SK-N-SH (cell line): ENCODE data around the gene PRSS1. TPM values are rescaled to one million over a fixed set of nuclear protein-coding genes. Genes with fewer than 3 reads are reported as not detected.

Source experiments
- CTCF ChIA-PET: fragments of 300-600, 350-600 bp; formaldehyde crosslinking; extraction: SDS; loops from one replicate; lab custom pipeline; 2021; lab: Yijun Ruan, JAX
- POLR2A ChIA-PET: fragments of 350-600 bp; sonication (Branson Sonifier 250); formaldehyde crosslinking; extraction: SDS; loops from one replicate; lab custom pipeline; 2020; ENCODE audit warnings: antibody characterized with exemption, inconsistent platforms; lab: Yijun Ruan, JAX
- DNase-seq: peaks from one replicate; pipeline ENCODE4 v3.0.0; 2012
- H2AFZ ChIP-seq: fragments of 200-600 bp; sonication (generic); 2 replicates; pipeline ENCODE4 v1.8.1; 2016; ENCODE audit warnings: antibody characterized with exemption, mild to moderate bottlenecking, low read depth
- H3F3A ChIP-seq: fragments of 200-600 bp; sonication (generic); replicated peaks from 2 replicates; pipeline ENCODE3; 2016; ENCODE audit warnings: antibody characterized with exemption, mild to moderate bottlenecking; ENCODE audit not compliant: insufficient read depth
- H3K27ac ChIP-seq, 2 experiments: fragments of 200-500 bp in 1 of 2; fragments of 200-600 bp in 1 of 2; sonication (Bioruptor generic) in 1 of 2; sonication (generic), shearing (Covaris generic) in 1 of 2; 2 replicates each; pipeline versions ENCODE4 v1.5.1 to v1.6.1; 2014 to 2016; ENCODE audit warnings: low read depth in 2 of 2, inconsistent platforms in 1 of 2, low read length in 1 of 2, mild to moderate bottlenecking in 1 of 2, mixed read lengths in 1 of 2
- H3K27me3 ChIP-seq: fragments of 200-600 bp; sonication (generic), shearing (Covaris generic); 2 replicates; pipeline ENCODE4 v1.6.1; 2016; ENCODE audit warnings: mixed run types; ENCODE audit not compliant: insufficient read depth
- H3K36me3 ChIP-seq, 2 experiments: fragments of 200-500 bp in 1 of 2; fragments of 200-600 bp in 1 of 2; sonication (Bioruptor generic) in 1 of 2; sonication (generic) in 1 of 2; replicated peaks in 1 of 2; 2 replicates each; pipeline versions ENCODE3 to v1.5.1; 2014 to 2016; ENCODE audit warnings: low read length in 1 of 2, mild to moderate bottlenecking in 1 of 2; ENCODE audit not compliant: insufficient read depth in 2 of 2, control insufficient read depth in 1 of 2
- H3K4me1 ChIP-seq, 2 experiments: fragments of 200-500 bp in 1 of 2; fragments of 200-600 bp in 1 of 2; sonication (Bioruptor generic) in 1 of 2; sonication (generic), shearing (Covaris generic) in 1 of 2; 2 replicates each; pipeline versions ENCODE4 v1.5.1 to v1.6.1; 2014 to 2016; ENCODE audit warnings: low read depth in 1 of 2, low read length in 1 of 2, mixed run types in 1 of 2; ENCODE audit not compliant: insufficient read depth in 2 of 2, control insufficient read depth in 1 of 2
- H3K4me2 ChIP-seq: fragments of 200-600 bp; sonication (generic), shearing (Covaris generic); 2 replicates; pipeline ENCODE4 v1.6.1; 2017; ENCODE audit warnings: mixed run types
- H3K4me3 ChIP-seq, 2 experiments: fragments of 200-500 bp in 1 of 2; fragments of 200-600 bp in 1 of 2; sonication (Bioruptor generic) in 1 of 2; sonication (generic), shearing (Covaris generic) in 1 of 2; 2 replicates each; pipeline versions ENCODE4 v1.5.1 to v1.8.1; 2014 to 2016; ENCODE audit warnings: low read depth in 2 of 2, inconsistent platforms in 1 of 2, low read length in 1 of 2, mild to moderate bottlenecking in 1 of 2, mixed read lengths in 1 of 2, moderate library complexity in 1 of 2
- H3K79me2 ChIP-seq: fragments of 200-600 bp; sonication (generic); 2 replicates; pipeline ENCODE4 v1.8.1; 2017; ENCODE audit warnings: mild to moderate bottlenecking; ENCODE audit not compliant: insufficient read depth
- H3K9ac ChIP-seq: fragments of 200-600 bp; sonication (generic); 2 replicates; pipeline ENCODE4 v1.6.1; 2017; ENCODE audit warnings: mixed run types
- H3K9me2 ChIP-seq: fragments of 200-600 bp; sonication (generic); 2 replicates; pipeline ENCODE4 v1.6.1; 2017; ENCODE audit warnings: mixed run types
- H3K9me3 ChIP-seq: fragments of 200-600 bp; sonication (generic); 2 replicates; pipeline ENCODE4 v1.6.1; 2017; ENCODE audit warnings: mixed run types, mild to moderate bottlenecking, moderate library complexity
- H4K20me1 ChIP-seq: fragments of 200-600 bp; sonication (generic); 2 replicates; pipeline ENCODE4 v1.6.1; 2017; ENCODE audit warnings: mild to moderate bottlenecking, mixed run types; ENCODE audit not compliant: insufficient read depth
- CHD2 ChIP-seq: fragments of 150-350 bp; IDR thresholded peaks from 2 replicates; pipeline ENCODE4 v1.6.1; 2018; ENCODE audit warnings: low read length; ENCODE audit not compliant: partially characterized antibody
- EZH2phosphoT487 ChIP-seq: fragments of 200-600 bp; sonication (generic); IDR thresholded peaks from 2 replicates; pipeline ENCODE4 v1.6.1; 2017; ENCODE audit warnings: low read depth, mixed run types, mild to moderate bottlenecking, antibody characterized with exemption, moderate library complexity, borderline replicate concordance
- FOXJ3 ChIP-seq: sonication (generic); formaldehyde crosslinking; IDR thresholded peaks from 2 replicates; pipeline ENCODE4 v1.5.1; 2020; ENCODE audit warnings: mild to moderate bottlenecking, missing genetic modification reagents
- FOXM1 ChIP-seq: IDR thresholded peaks from 2 replicates; pipeline ENCODE4 v1.4.0; 2012; ENCODE audit warnings: low read depth, mild to moderate bottlenecking
- MXI1 ChIP-seq: IDR thresholded peaks from 2 replicates; pipeline ENCODE4 v1.6.1; 2012; ENCODE audit warnings: mild to moderate bottlenecking, low read depth, low read length, improper control_type of control experiment
- NRF1 ChIP-seq: IDR thresholded peaks from 2 replicates; pipeline ENCODE4 v1.6.1; 2012; ENCODE audit warnings: low read depth, mild to moderate bottlenecking, low read length
- POLR2AphosphoS5 ChIP-seq: IDR thresholded peaks from 2 replicates; pipeline ENCODE4 v1.6.1; 2012; ENCODE audit warnings: low read depth, low read length
- RAD21 ChIP-seq: IDR thresholded peaks from 2 replicates; pipeline ENCODE4 v1.6.1; 2012; ENCODE audit warnings: mild to moderate bottlenecking, low read length
- RFX5 ChIP-seq: IDR thresholded peaks from 2 replicates; pipeline ENCODE4 v1.6.1; 2012; ENCODE audit warnings: mild to moderate bottlenecking, improper control_type of control experiment, low read length
- SIN3A ChIP-seq: IDR thresholded peaks from 2 replicates; pipeline ENCODE4 v1.6.1; 2012; ENCODE audit warnings: low read depth, mild to moderate bottlenecking, low read length, moderate library complexity, borderline replicate concordance
- SMC3 ChIP-seq: IDR thresholded peaks from 2 replicates; pipeline ENCODE4 v1.6.1; 2012; ENCODE audit warnings: low read depth, low read length, improper control_type of control experiment
- TAF1 ChIP-seq: IDR thresholded peaks from 2 replicates; pipeline ENCODE4 v1.6.1; 2012; ENCODE audit warnings: low read depth, mild to moderate bottlenecking, low read length, moderate library complexity, borderline replicate concordance
- TCF12 ChIP-seq: IDR thresholded peaks from 2 replicates; pipeline ENCODE4 v1.4.0; 2012
- TEAD4 ChIP-seq: IDR thresholded peaks from 2 replicates; pipeline ENCODE4 v1.4.0; 2012; ENCODE audit warnings: mild to moderate bottlenecking, borderline replicate concordance; ENCODE audit not compliant: insufficient read depth
- YY1 ChIP-seq: IDR thresholded peaks from 2 replicates; pipeline ENCODE4 v1.4.0; 2012; ENCODE audit warnings: low read depth, mild to moderate bottlenecking
- WGBS: methylation state at CpG from one replicate; pipeline ENCODE4 v1.1.6; 2017; ENCODE audit warnings: low lambda C conversion rate; 5-methylcytosine and 5-hydroxymethylcytosine counted together
- polyA plus RNA-seq, 3 experiments: library from polyadenylated mRNA; depleted of rRNA; stranded (reverse); fragments of >200 nt; gene quantifications; 2 replicates each; pipeline ENCODE4 v1.2.3, GENCODE V29; 2012
- TF ChIP-seq, protein P1 (sequence below): IDR thresholded peaks from 2 replicates; pipeline ENCODE4 v1.6.1; 2012; ENCODE audit warnings: mild to moderate bottlenecking, low read depth, low read length, moderate library complexity
- TF ChIP-seq, protein P2 (sequence below): IDR thresholded peaks from 2 replicates; pipeline ENCODE4; 2012

PRSS1 gene
- polyA plus RNA-seq, 1 of the 3 experiments (the other 2 are of a cell fraction): not detected

DNA sequence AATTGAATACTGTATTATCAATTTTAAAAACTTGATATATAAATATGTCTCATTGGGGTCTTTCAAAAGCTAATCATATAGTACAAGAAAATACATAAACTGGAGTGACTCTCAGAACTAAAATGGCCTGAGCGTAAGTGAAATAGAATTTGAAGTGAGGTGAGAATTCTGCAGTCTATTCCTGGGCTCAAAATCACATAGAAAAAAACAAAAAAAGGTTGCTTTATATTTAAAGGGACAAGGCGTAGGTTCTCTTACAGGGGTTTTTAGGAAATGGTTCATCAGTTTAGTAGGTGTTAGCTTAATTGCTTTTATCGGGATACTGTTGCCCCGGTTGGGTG is 36.7 kb upstream of the PRSS1 start:
- H2AFZ ChIP-seq: no peak overlapping the region
- no peak overlapping the region for H3K4me3 ChIP-seq
- H3K4me1 ChIP-seq: no peaks in the 10 kb centered on the region; a peak in 1 of 4 replicates
- no peak overlapping the region for H3K27ac ChIP-seq
- no peak overlapping the region for H3K9ac ChIP-seq
- no peak overlapping the region for H3K4me2 ChIP-seq
- ChIA-PET POLR2A (no interaction called here), CTCF (interaction anchor here (0.6 to 6.1 kb wide), 42 partner anchors 8 to 224 kb away, joined by 3 to 76 read pairs (median 5); partner anchors contain the start of gene EPHB6)
- DNase-seq: no peak
- H3K79me2 ChIP-seq: no peaks in the 10 kb centered on the region
- no peaks in the 10 kb centered on the region for H3K9me3 ChIP-seq
- no peaks in the 10 kb centered on the region for H3F3A ChIP-seq
- TF ChIP-seq TEAD4 (no peak), MXI1 (no peak), SMC3 (no peak), RFX5 (no peak), TCF12 (no peak), TAF1 (no peak), SIN3A (no peak), FOXM1 (no peak), CHD2 (no peak), POLR2AphosphoS5 (no peak)
- no peaks in the 10 kb centered on the region for H3K9me2 ChIP-seq
- H4K20me1 ChIP-seq: no peaks in the 10 kb centered on the region
- 73% methylated on average over 4 of the region's 4 CpGs for WGBS
- H3K27me3 ChIP-seq: peaks cover 6% of the 10 kb centered on the region; the same call in 1 of the 2 replicates
- no peaks in the 10 kb centered on the region for H3K36me3 ChIP-seq

DNA sequence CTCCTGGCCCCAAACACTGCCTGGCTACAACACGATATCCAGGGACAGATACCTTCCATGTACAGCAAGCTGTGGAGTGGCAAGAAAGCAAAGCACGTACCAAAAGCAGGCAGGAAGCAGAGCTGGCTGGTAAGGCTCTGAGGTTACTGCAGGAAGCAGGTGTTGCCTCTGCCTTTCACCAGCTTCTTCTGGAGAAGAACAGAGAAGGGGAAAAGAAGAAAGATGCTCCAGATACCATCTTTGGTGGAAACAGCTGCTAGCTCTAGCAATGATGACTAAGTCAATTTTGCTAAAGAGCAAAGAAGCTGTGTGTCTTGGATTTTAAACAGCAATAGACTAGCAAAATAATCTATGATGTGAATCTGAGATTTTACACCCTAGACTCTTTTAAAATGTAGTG is 34.9 kb upstream of the PRSS1 start:
- Histone ChIP-seq H3K4me2 (no peak overlapping the region), H3K4me1 (no peaks in the 10 kb centered on the region; a peak in 1 of 4 replicates), H3K27ac (no peak overlapping the region), H3K9ac (no peak overlapping the region), H4K20me1 (no peaks in the 10 kb centered on the region), H3K9me3 (no peaks in the 10 kb centered on the region), H3K27me3 (peaks cover 6% of the 10 kb centered on the region; the same call in 1 of the 2 replicates), H3F3A (no peaks in the 10 kb centered on the region), H3K36me3 (no peaks in the 10 kb centered on the region), H3K9me2 (no peaks in the 10 kb centered on the region), H3K4me3 (no peak overlapping the region), H2AFZ (no peak overlapping the region), H3K79me2 (no peaks in the 10 kb centered on the region)
- TF ChIP-seq, protein P1, sequence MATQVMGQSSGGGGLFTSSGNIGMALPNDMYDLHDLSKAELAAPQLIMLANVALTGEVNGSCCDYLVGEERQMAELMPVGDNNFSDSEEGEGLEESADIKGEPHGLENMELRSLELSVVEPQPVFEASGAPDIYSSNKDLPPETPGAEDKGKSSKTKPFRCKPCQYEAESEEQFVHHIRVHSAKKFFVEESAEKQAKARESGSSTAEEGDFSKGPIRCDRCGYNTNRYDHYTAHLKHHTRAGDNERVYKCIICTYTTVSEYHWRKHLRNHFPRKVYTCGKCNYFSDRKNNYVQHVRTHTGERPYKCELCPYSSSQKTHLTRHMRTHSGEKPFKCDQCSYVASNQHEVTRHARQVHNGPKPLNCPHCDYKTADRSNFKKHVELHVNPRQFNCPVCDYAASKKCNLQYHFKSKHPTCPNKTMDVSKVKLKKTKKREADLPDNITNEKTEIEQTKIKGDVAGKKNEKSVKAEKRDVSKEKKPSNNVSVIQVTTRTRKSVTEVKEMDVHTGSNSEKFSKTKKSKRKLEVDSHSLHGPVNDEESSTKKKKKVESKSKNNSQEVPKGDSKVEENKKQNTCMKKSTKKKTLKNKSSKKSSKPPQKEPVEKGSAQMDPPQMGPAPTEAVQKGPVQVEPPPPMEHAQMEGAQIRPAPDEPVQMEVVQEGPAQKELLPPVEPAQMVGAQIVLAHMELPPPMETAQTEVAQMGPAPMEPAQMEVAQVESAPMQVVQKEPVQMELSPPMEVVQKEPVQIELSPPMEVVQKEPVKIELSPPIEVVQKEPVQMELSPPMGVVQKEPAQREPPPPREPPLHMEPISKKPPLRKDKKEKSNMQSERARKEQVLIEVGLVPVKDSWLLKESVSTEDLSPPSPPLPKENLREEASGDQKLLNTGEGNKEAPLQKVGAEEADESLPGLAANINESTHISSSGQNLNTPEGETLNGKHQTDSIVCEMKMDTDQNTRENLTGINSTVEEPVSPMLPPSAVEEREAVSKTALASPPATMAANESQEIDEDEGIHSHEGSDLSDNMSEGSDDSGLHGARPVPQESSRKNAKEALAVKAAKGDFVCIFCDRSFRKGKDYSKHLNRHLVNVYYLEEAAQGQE: no peak
- TF ChIP-seq, protein P2, sequence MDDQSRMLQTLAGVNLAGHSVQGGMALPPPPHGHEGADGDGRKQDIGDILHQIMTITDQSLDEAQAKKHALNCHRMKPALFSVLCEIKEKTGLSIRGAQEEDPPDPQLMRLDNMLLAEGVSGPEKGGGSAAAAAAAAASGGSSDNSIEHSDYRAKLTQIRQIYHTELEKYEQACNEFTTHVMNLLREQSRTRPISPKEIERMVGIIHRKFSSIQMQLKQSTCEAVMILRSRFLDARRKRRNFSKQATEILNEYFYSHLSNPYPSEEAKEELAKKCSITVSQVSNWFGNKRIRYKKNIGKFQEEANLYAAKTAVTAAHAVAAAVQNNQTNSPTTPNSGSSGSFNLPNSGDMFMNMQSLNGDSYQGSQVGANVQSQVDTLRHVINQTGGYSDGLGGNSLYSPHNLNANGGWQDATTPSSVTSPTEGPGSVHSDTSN: no peak
- TF ChIP-seq NRF1 (no peak), YY1 (no peak), FOXJ3 (CRISPR knock-in tag) (no peak), EZH2phosphoT487 (no peak), RAD21 (no peak), MXI1 (no peak)
- CTCF ChIA-PET: interaction anchor here (0.5 to 6.1 kb wide), 17 partner anchors 9 to 255 kb away, joined by 3 to 76 read pairs (median 4); no protein-coding TSS in a partner anchor
- POLR2A ChIA-PET: interaction anchor here (1.4 kb wide), 1 partner anchor 14 kb away, joined by 3 read pairs; no protein-coding TSS in a partner anchor
- WGBS: 46% methylated on average over 2 of the region's 2 CpGs
- no peak for DNase-seq
